DOHH2 (cell line): ENCODE measurements around the gene ISG15.

Source experiments
- H3F3A ChIP-seq: fragments of 200-600 bp; sonication (generic), shearing (Covaris generic); 2 replicates; pipeline ENCODE4 v1.6.0; 2016; ENCODE audit warnings: antibody characterized with exemption, mild to moderate bottlenecking; ENCODE audit not compliant: control insufficient read depth, insufficient read depth
- H3K27ac ChIP-seq: fragments of 200-600 bp; sonication (generic); 2 replicates; pipeline ENCODE4 v1.5.1; 2014; ENCODE audit warnings: low read depth, mild to moderate bottlenecking, low read length, moderate library complexity
- H3K27me3 ChIP-seq: fragments of 200-600 bp; sonication (generic); 2 replicates; pipeline ENCODE4 v1.6.1; 2014; ENCODE audit warnings: mild to moderate bottlenecking, low read length, mixed read lengths; ENCODE audit not compliant: control insufficient read depth
- H3K36me3 ChIP-seq: fragments of 200-600 bp; sonication (generic); 2 replicates; pipeline ENCODE4 v1.6.1; 2014; ENCODE audit warnings: mild to moderate bottlenecking, low read length, moderate library complexity, mixed read lengths; ENCODE audit not compliant: control insufficient read depth
- H3K4me1 ChIP-seq: fragments of 200-600 bp; sonication (generic); 2 replicates; pipeline ENCODE4 v1.6.1; 2014; ENCODE audit warnings: mild to moderate bottlenecking, low read length, mixed read lengths; ENCODE audit not compliant: control insufficient read depth
- H3K4me2 ChIP-seq: fragments of 200-600 bp; sonication (generic); 2 replicates; pipeline ENCODE4 v1.6.0; 2014; ENCODE audit warnings: mild to moderate bottlenecking, low read length, moderate library complexity
- H3K4me3 ChIP-seq: fragments of 200-600 bp; sonication (generic); 2 replicates; pipeline ENCODE4 v1.5.1; 2014; ENCODE audit warnings: mild to moderate bottlenecking, low read length, mixed read lengths
- H3K79me2 ChIP-seq: fragments of 200-600 bp; sonication (generic); 2 replicates; pipeline ENCODE4 v1.6.1; 2014; ENCODE audit warnings: mild to moderate bottlenecking, low read length, mixed read lengths; ENCODE audit not compliant: control insufficient read depth
- H3K9me2 ChIP-seq: fragments of 200-600 bp; sonication (generic); replicated peaks from 2 replicates; pipeline ENCODE4 v1.6.1; 2014; ENCODE audit warnings: mild to moderate bottlenecking, low read length, mixed read lengths; ENCODE audit not compliant: control insufficient read depth
- H3K9me3 ChIP-seq: fragments of 200-600 bp; sonication (generic); 2 replicates; pipeline ENCODE4 v1.6.1; 2014; ENCODE audit warnings: antibody characterized with exemption, low read length, mixed read lengths; ENCODE audit not compliant: control insufficient read depth, insufficient read depth
- H4K20me1 ChIP-seq: fragments of 200-600 bp; sonication (generic); 2 replicates; pipeline ENCODE4 v1.6.0; 2014; ENCODE audit warnings: low read depth, mild to moderate bottlenecking, antibody characterized with exemption, low read length, moderate library complexity; ENCODE audit not compliant: control insufficient read depth, insufficient read depth
- CTCF ChIP-seq: fragments of 200-600 bp; sonication (generic); IDR thresholded peaks from one replicate; pipeline ENCODE4 v1.5.1; 2014; ENCODE audit warnings: antibody characterized with exemption, mild to moderate bottlenecking, low read depth, low read length; ENCODE audit not compliant: poor library complexity, severe bottlenecking
- EZH2phosphoT487 ChIP-seq: fragments of 200-600 bp; sonication (generic); IDR thresholded peaks from 2 replicates; pipeline ENCODE4 v1.6.1; 2017; ENCODE audit warnings: borderline replicate concordance, mild to moderate bottlenecking, antibody characterized with exemption, low read length, moderate library complexity, mixed read lengths

Gene ISG15

DNA sequence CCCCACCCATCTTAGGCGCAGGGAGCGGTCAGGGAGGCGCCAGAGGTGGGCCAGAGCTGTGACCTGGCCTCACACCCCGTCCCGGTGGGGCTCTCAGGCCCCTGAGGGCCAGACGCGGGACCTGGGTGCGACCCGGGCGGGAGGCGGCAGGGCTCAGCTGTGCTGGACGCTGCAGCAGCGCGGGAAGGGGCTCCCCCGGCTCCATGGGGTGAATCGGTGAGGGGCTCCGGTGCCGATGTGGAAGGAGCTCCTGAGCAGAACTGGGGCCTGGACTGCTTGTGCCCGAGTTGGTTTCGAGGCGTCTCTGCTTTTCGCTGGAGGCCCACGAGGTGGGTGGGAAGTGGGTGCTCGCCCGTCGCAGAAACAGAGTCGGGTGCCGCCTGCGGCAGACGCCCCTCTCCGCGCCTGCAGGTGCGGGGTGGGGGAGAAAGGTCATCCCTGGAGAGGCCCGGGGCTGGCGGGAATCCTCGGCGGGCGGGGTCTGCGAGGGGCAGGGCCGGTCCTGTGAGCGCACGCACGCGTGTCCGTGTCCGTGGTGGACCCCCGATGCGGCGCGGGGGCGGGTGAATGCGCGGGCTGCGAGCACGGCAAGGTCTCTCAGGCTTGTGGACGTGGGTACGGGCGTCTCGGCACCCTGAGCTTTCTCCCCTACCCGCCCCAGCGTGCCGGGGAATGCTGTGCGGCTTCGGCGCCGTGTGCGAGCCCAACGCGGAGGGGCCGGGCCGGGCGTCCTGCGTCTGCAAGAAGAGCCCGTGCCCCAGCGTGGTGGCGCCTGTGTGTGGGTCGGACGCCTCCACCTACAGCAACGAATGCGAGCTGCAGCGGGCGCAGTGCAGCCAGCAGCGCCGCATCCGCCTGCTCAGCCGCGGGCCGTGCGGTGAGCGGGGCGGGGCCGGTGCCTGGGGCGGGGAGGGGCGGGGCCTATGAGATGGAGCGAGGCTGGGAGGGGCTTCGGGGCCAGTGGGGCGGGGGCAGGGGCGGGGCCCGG, 27.0 kb downstream of the ISG15 start:
- H3K9me3 ChIP-seq: no peaks in the 10 kb centered on the region
- peak overlapping the region; percentile 65 for H3K4me2 ChIP-seq
- H4K20me1 ChIP-seq: no peaks in the 10 kb centered on the region; the same call in 1 of the 2 replicates
- H3F3A ChIP-seq: no peaks in the 10 kb centered on the region
- no peaks in the 10 kb centered on the region for H3K36me3 ChIP-seq
- H3K4me1 ChIP-seq: peaks cover 23% of the 10 kb centered on the region
- H3K4me3 ChIP-seq: peak overlapping the region; percentile 58; the same call in 1 of the 2 replicates
- H3K27ac ChIP-seq: no peak overlapping the region
- no peaks in the 10 kb centered on the region for H3K9me2 ChIP-seq
- H3K79me2 ChIP-seq: no peaks in the 10 kb centered on the region
- TF ChIP-seq EZH2phosphoT487 (peak; percentile 61; the same call in 1 of the 2 replicates), CTCF (no peak)
- H3K27me3 ChIP-seq: peaks cover 49% of the 10 kb centered on the region

GRCh38 chr1:1041092-1041523, 27.8 kb downstream of the ISG15 start:
- no peak overlapping the region for H3K4me3 ChIP-seq
- H3K4me2 ChIP-seq: no peak overlapping the region
- no peaks in the 10 kb centered on the region for H3K36me3 ChIP-seq
- no peak for TF ChIP-seq CTCF
- TF ChIP-seq EZH2phosphoT487: no peak
- H4K20me1 ChIP-seq: no peaks in the 10 kb centered on the region; the same call in 1 of the 2 replicates
- no peak overlapping the region for H3K27ac ChIP-seq
- no peaks in the 10 kb centered on the region for H3F3A ChIP-seq
- peaks cover 23% of the 10 kb centered on the region for H3K4me1 ChIP-seq
- H3K9me2 ChIP-seq: no peaks in the 10 kb centered on the region
- H3K79me2 ChIP-seq: no peaks in the 10 kb centered on the region
- H3K9me3 ChIP-seq: no peaks in the 10 kb centered on the region
- peaks cover 44% of the 10 kb centered on the region for H3K27me3 ChIP-seq

DNA sequence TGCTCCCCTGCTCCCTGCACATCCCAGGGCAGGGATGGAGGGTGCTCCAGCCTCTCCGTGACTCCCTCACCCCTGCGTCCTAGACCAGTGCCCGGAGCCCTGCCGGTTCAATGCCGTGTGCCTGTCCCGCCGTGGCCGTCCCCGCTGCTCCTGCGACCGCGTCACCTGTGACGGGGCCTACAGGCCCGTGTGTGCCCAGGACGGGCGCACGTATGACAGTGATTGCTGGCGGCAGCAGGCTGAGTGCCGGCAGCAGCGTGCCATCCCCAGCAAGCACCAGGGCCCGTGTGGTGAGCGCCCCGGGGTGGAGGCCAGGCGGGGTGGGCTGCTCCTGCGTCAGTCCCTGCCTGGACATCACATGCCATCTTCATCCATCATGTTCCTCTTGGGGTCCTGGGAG, 28.6 kb downstream of the ISG15 start:
- Histone ChIP-seq H4K20me1 (no peaks in the 10 kb centered on the region; the same call in 1 of the 2 replicates), H3K9me3 (no peaks in the 10 kb centered on the region), H3F3A (no peaks in the 10 kb centered on the region), H3K27me3 (peaks cover 36% of the 10 kb centered on the region), H3K4me3 (no peak overlapping the region), H3K79me2 (no peaks in the 10 kb centered on the region), H3K9me2 (no peaks in the 10 kb centered on the region), H3K27ac (no peak overlapping the region), H3K36me3 (no peaks in the 10 kb centered on the region), H3K4me1 (peaks cover 23% of the 10 kb centered on the region), H3K4me2 (no peak overlapping the region)
- TF ChIP-seq CTCF (no peak), EZH2phosphoT487 (no peak)
